Fibroblast of lung (primary cell): ENCODE measurements around the gene JPH2.

Source experiments
- CTCF ChIP-seq, 2 donors: IDR thresholded peaks in 1 of 2; conservative IDR thresholded peaks in 1 of 2; 1 replicate in 1 of 2; 2 replicates in 1 of 2; pipeline ENCODE4 v1.5.1; 2011 to 2012; ENCODE audit warnings: low read length in 2 of 2, control low read depth in 1 of 2, inconsistent platforms in 1 of 2, low read depth in 1 of 2, mild to moderate bottlenecking in 1 of 2
- EZH2 ChIP-seq: IDR thresholded peaks from 2 replicates; pipeline ENCODE4 v1.5.1; 2012; ENCODE audit warnings: low read length, control low read depth, mild to moderate bottlenecking; ENCODE audit errors: missing control alignments

- TF ChIP-seq CTCF (conservative IDR thresholded peaks at IDR 0.05 in 1 of 2, IDR thresholded peaks at IDR 0.05 in 1 of 2; ENCODE audit: low read depth in 1 of 2, low read length in 2 of 2) (no peak), EZH2 (no peak)
Measured at GRCh38 chr20:44222027-44222426, 35.0 kb upstream of the JPH2 start.
